ENCODE data around the gene OR2V2. TPM values are rescaled to one million over a fixed set of nuclear protein-coding genes. Genes with fewer than 3 reads are reported as not detected.

OR2V2 gene
- total and polyA plus RNA-seq, 10 of the 15 experiments (the other 5 are each of a cell fraction or from before 2014, with no cell fraction given): 0.26 TPM; not detected in 9

DNA sequence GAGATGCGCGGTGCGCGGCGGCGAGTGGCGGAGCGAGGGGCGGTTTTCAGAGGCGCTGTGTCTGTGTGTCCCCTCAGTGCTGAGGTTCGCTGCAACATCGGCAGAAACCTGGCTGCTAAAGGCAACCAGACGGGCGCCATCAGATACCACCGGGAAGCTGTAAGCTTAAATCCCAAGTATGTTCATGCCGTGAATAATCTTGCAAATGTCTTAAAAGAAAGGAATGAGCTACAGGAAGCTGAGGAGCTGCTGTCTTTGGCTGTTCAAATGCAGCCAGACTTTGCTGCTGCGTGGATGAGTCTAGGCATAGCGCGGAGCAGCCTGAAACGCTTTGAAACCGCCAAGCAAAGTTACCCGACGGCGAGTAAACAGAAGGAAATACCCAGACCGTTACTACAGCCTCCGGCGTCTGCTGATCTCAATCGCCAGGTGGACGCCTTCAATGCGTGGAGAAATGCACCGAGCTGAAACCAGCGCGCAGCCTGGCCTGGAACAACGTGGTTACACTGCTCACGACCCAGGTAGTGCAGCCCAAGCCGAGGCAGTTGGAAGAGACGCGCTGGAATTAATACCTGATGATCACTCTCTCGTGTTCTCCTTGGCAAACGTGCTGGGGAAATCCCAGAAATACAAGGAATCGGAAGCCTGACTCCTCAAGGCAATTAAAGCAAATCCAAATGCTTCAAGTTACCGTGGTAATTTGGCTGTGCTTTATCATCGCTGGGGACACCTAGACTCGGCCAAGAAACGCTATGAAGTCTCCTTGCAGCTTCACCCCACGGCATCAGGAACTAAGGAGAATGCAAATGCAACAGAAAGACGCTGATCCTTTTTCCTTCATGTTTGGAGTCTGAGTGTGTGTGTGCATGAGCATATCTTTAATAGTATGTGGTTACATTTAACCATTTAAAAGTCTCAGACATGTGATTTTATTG, 32.3 kb upstream of the OR2V2 start:
- H3K4me2 ChIP-seq (ENCODE audit: control insufficient read depth, insufficient read depth): no peak overlapping the region
- no peaks in the 10 kb centered on the region for H4K20me1 ChIP-seq (ENCODE audit: control insufficient read depth, insufficient read depth)
- H3K79me2 ChIP-seq (ENCODE audit: control insufficient read depth, insufficient read depth, low read length): no peaks in the 10 kb centered on the region
- no peak overlapping the region for H3K27ac ChIP-seq (ENCODE audit: control insufficient read depth, insufficient read depth)
- in situ Hi-C loops (cut with MboI): no loop called here
- FAIRE-seq: no peak
- 28% methylated on average over 47 of the region's 47 CpGs for whole genome bisulfite sequencing (ENCODE audit: insufficient coverage, insufficient replicate concordance, low lambda C conversion rate, missing lambda C conversion rate)
- RAD21 ChIA-PET (ENCODE audit: unreplicated experiment): no interaction called here
- intact Hi-C loops (cut with micrococcal nuclease; ENCODE audit: unreplicated experiment): no loop called here
- CTCF ChIA-PET: interaction anchor here (0.6 kb wide), 1 partner anchor 34 kb away, joined by 5 read pairs; no protein-coding TSS in a partner anchor
- no peak for ATAC-seq
- no peak for DNase-seq (ENCODE audit: low read depth, low spot score)
- H3K27me3 ChIP-seq (replicated peaks in 1 of 2; ENCODE audit: control insufficient read depth in 2 of 2, insufficient read depth in 2 of 2, low read length in 1 of 2): peaks cover 0 to 3% of the 10 kb centered on the region in 2 experiments; a peak in 2 of 4 replicates
- H3K4me3 ChIP-seq: no peak overlapping the region
- SMC1A ChIA-PET (ENCODE audit: uncharacterized antibody, unreplicated experiment): no interaction called here
- BruUV-seq (replicated peaks): no TSS peak
- no peaks in the 10 kb centered on the region for H3K36me3 ChIP-seq (ENCODE audit: control insufficient read depth in 2 of 2, insufficient read depth in 2 of 2, low read length in 1 of 2)
- H3K9ac ChIP-seq (ENCODE audit: control insufficient read depth, insufficient read depth, low read length): no peak overlapping the region
- peaks cover 3% of the 10 kb centered on the region; the same call in 1 of the 3 replicates for H3K9me3 ChIP-seq (replicated peaks; ENCODE audit: control insufficient read depth, insufficient read depth, low read length)
- POLR2A ChIA-PET: no interaction called here
- no peak for TF ChIP-seq YY1 (IDR thresholded peaks at IDR 0.05; ENCODE audit: low read depth, low read length)
- no peak for TF ChIP-seq NFIC (IDR thresholded peaks at IDR 0.05; ENCODE audit: low read depth, low read length)
- TF ChIP-seq MTA3 (IDR thresholded peaks at IDR 0.05; ENCODE audit: borderline replicate concordance, low read length): no peak
- TF ChIP-seq HDGF (IDR thresholded peaks at IDR 0.05): no peak
- TF ChIP-seq CREB1 (IDR thresholded peaks at IDR 0.05; ENCODE audit: low read depth): no peak
- TF ChIP-seq ESRRA (IDR thresholded peaks at IDR 0.05; ENCODE audit: low read length): no peak
- TF ChIP-seq JUNB (IDR thresholded peaks at IDR 0.05): no peak
- TF ChIP-seq, protein P1, sequence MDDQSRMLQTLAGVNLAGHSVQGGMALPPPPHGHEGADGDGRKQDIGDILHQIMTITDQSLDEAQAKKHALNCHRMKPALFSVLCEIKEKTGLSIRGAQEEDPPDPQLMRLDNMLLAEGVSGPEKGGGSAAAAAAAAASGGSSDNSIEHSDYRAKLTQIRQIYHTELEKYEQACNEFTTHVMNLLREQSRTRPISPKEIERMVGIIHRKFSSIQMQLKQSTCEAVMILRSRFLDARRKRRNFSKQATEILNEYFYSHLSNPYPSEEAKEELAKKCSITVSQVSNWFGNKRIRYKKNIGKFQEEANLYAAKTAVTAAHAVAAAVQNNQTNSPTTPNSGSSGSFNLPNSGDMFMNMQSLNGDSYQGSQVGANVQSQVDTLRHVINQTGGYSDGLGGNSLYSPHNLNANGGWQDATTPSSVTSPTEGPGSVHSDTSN (IDR thresholded peaks at IDR 0.05; ENCODE audit: insufficient replicate concordance, low read depth, low read length): no peak
- no peak for TF ChIP-seq MEF2B (IDR thresholded peaks at IDR 0.05; ENCODE audit: partially characterized antibody, poor library complexity, severe bottlenecking)
- TF ChIP-seq SP1 (IDR thresholded peaks at IDR 0.05; ENCODE audit: low read depth, low read length): no peak
- no peak for TF ChIP-seq CBFB (IDR thresholded peaks at IDR 0.05; ENCODE audit: low read depth)
- TF ChIP-seq SRF (IDR thresholded peaks at IDR 0.05; ENCODE audit: low read depth in 2 of 2, low read length in 2 of 2): no peak
- no peak for TF ChIP-seq MXI1 (IDR thresholded peaks at IDR 0.05; ENCODE audit: low read depth, low read length)
- no peak for TF ChIP-seq BRCA1 (IDR thresholded peaks at IDR 0.05; ENCODE audit: low read depth, low read length)
- no peaks in the 10 kb centered on the region for H3K4me1 ChIP-seq (ENCODE audit: control insufficient read depth, insufficient read depth, low read length)
- no peak overlapping the region for H2AFZ ChIP-seq (ENCODE audit: control insufficient read depth, low read depth, low read length)
